Adrenal gland (tissue), 12 donors: ENCODE measurements around the gene IMMP2L. TPM values are rescaled to one million over a fixed set of nuclear protein-coding genes. Genes with fewer than 3 reads are reported as not detected.

ENCODE experiments used
- DNase-seq, 7 donors: peaks; one replicate each; pipeline ENCODE4 v3.0.0-alpha.2; 2019 to 2020
- H3K27ac ChIP-seq, 5 donors: fragments of 200-600 bp; sonication (generic) in 4 of 5; 1 replicate in 3 of 5; 2 replicates in 2 of 5; pipeline versions ENCODE4 v1.5.1 to v1.8.0; 2016 to 2020; ENCODE audit warnings: mild to moderate bottlenecking in 1 of 5
- H3K27me3 ChIP-seq: fragments of 200-600 bp; 2 replicates; pipeline ENCODE4 v1.8.0; 2021
- H3K36me3 ChIP-seq, 2 donors: fragments of 200-600 bp; replicated peaks in 1 of 2; 1 replicate in 1 of 2; 2 replicates in 1 of 2; pipeline versions ENCODE4 v1.5.1 to v1.8.0; 2018 to 2022
- H3K4me1 ChIP-seq, 2 donors: fragments of 200-600 bp; replicated peaks in 1 of 2; 1 replicate in 1 of 2; 2 replicates in 1 of 2; pipeline versions ENCODE4 v1.5.1 to v1.8.0; 2018 to 2021
- H3K4me3 ChIP-seq, 4 donors: fragments of 200-600 bp; sonication (generic) in 3 of 4; one replicate each; pipeline ENCODE4 v1.5.1; 2016 to 2018
- H3K9me3 ChIP-seq, 3 donors: fragments of 200-600 bp; sonication (generic) in 1 of 3; replicated peaks in 1 of 3; 1 replicate in 2 of 3; 2 replicates in 1 of 3; pipeline versions ENCODE4 v1.5.1 to v1.8.0; 2016 to 2021
- CTCF ChIP-seq, 6 experiments: fragments of 450-650 bp in 4 of 6; fragments of 200-600 bp in 2 of 6; sonication (generic) in 1 of 6; IDR thresholded peaks; 1 replicate in 5 of 6; 2 replicates in 1 of 6; pipeline versions ENCODE4 v1.5.1 to v1.8.0; 2016 to 2021; ENCODE audit warnings: antibody characterized with exemption in 6 of 6, mild to moderate bottlenecking in 2 of 6, moderate library complexity in 1 of 6
- POLR2A ChIP-seq, 2 donors: fragments of 450-650 bp; IDR thresholded peaks; one replicate each; pipeline ENCODE4 v1.6.1; 2017; ENCODE audit warnings: antibody characterized with exemption in 2 of 2, mild to moderate bottlenecking in 2 of 2, moderate library complexity in 1 of 2
- WGBS, 4 donors: extraction: QIAGEN DNeasy Blood & Tissue Kit in 2 of 4; methylation state at CpG; one replicate each; pipeline versions ENCODE4 v1.1.5 to v1.1.7; 2013 to 2017; 5-methylcytosine and 5-hydroxymethylcytosine counted together
- intact Hi-C, 2 donors: fragments of 100-400 bp; cut with DNase I; formaldehyde crosslinking; loops; one replicate each; pipeline versions ENCODE4 v1.14.1 to v1.15.0; 2022 to 2023
- polyA plus RNA-seq, 3 donors: library from polyadenylated mRNA; stranded (reverse); fragments of 200-250 nt in 2 of 3; fragments of 350-450 nt in 1 of 3; fragmentation: Illumina TruSeq in 1 of 3; extraction: RNeasy Lipid Tissue Mini Kit (QIAGEN cat#74804) in 1 of 3; gene quantifications; one replicate each; pipeline ENCODE4 v1.2.3, GENCODE V29; 2013 to 2014
- total RNA-seq, 9 donors: library from RNA; depleted of rRNA in 4 of 9; stranded (reverse); fragments of >200 nt in 4 of 9; fragments of 120-200 nt in 1 of 9; fragmentation: NEBNext Ultra II Directional in 1 of 9; extraction: Animal tissue kit (Norgen Biotek cat#: 25700) in 1 of 9; gene quantifications; one replicate each; pipeline versions ENCODE4 v1.1.0 to v1.2.4, GENCODE V29; 2013 to 2023
- donor health status: healthy with polysubstance abuse.
- donor health status: Bipolar disorder and iron deficiency.
- donor health status: DM: yes; HTN: yes; CAD: no.
- donor health status: DM: no; HTN: no; CAD: no.
- donor health status: DM: no; HTN: no; CAD: no.
- donor health status: DM: yes; HTN: yes; CAD: no.

IMMP2L gene
- total and polyA plus RNA-seq, 12 donors: 13.4 to 34.1 (median 25.3) TPM

DNA sequence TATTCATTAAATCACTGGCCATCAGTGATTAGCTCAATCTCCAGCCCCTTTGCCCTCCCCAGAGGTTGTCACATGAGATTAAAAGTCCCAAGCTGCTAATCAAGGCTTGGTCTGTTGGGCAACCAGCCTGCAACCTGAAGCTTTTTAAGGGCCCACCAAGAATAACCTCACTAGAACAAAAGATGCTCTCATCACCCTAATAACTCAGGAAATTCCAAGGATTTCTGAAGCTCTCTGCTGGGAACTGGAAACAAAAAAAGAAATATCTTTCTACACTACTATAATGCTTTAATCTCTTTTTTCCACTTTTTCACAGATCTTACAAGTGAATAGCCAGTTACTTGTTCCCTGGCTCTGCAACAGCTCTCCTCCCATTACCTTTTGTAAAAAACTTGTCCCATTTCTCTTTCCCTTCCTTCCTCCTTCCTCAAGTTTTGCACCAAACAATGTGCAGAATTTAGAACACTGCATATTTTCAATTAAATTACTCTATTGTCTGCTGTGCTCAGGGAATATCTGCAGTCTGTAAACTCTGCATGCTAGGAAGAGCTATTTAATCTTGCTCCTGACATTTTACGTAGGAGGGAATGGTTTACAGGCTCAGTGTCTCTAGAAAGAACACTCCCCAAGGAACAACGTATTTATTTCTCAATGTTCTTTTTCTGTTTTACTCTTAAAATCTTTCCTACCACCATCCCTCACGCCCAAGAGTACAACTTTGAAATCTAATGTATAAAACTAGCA, 169.1 kb downstream of the IMMP2L start:
- no peaks in the 10 kb centered on the region for H3K9me3 ChIP-seq
- intact Hi-C loops: no loop called here
- H3K4me1 ChIP-seq: no peaks in the 10 kb centered on the region
- DNase-seq: no peak
- whole genome bisulfite sequencing, 4 donors: 55 to 70% (median 63%) methylated on average over 3 of the region's 3 CpGs
- no peak overlapping the region for H3K4me3 ChIP-seq
- H3K27me3 ChIP-seq: no peaks in the 10 kb centered on the region
- no peaks in the 10 kb centered on the region for H3K36me3 ChIP-seq
- no peak for TF ChIP-seq POLR2A (IDR thresholded peaks at IDR 0.05)
- TF ChIP-seq CTCF (IDR thresholded peaks at IDR 0.05): no peak
- peak overlapping the region in 2 of 5 donors; percentile 19 to 60 for H3K27ac ChIP-seq

DNA sequence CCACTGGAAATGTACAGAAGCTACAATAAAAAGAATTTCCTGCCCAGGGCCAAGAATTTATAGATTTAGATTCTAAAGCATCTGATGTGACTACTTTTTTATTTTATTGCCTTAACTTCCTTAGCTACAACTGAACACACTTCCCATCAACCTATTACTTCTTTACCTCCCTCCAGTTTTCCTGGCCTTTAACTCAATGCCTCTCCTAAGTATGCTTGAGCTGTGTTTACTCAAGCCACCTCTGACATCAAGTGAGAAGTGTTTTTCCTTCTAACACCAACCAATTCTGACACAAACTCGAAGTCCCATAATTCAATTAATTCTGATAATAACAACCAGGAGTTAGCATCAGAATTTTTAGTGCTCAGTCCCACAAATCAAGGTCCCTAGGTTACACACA, 170.0 kb downstream of the IMMP2L start:
- WGBS, 4 donors: 71 to 83% (median 77%) methylated on average over 1 of the region's 1 CpG
- Histone ChIP-seq H3K27ac (peak overlapping the region in 1 of 5 donors; percentile 60), H3K4me3 (no peak overlapping the region), H3K9me3 (no peaks in the 10 kb centered on the region), H3K27me3 (no peaks in the 10 kb centered on the region), H3K4me1 (no peaks in the 10 kb centered on the region), H3K36me3 (no peaks in the 10 kb centered on the region)
- no peak for DNase-seq
- TF ChIP-seq POLR2A (IDR thresholded peaks at IDR 0.05): no peak
- no peak for TF ChIP-seq CTCF (IDR thresholded peaks at IDR 0.05)
- intact Hi-C loops: no loop called here

DNA sequence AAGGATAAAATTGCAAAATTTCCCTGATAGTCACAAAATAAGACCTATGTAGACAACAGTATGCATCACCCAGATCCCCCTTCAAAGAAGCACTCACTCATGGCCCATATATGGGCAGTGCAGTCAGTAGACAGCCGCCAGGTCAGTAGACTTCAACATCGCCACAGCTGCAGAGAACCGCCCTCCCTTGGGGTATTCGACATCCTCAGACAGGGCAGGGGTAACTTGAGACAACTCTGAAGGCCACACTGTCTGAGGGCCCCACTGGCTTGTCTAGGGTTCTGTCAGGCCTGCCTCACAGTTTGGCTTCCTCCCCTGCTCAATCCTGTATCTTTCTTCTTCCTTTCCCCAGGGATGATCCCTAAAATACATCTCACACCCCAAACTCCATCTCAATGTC, 172.3 kb downstream of the IMMP2L start:
- no peak overlapping the region for H3K27ac ChIP-seq
- no peak for DNase-seq
- H3K4me3 ChIP-seq: no peak overlapping the region
- H3K9me3 ChIP-seq: no peaks in the 10 kb centered on the region
- no peak for TF ChIP-seq CTCF (IDR thresholded peaks at IDR 0.05)
- TF ChIP-seq POLR2A (IDR thresholded peaks at IDR 0.05): no peak
- no peaks in the 10 kb centered on the region for H3K4me1 ChIP-seq
- H3K27me3 ChIP-seq: no peaks in the 10 kb centered on the region
- intact Hi-C loops: no loop called here
- WGBS, 4 donors: 85 to 98% (median 94%) methylated on average over 2 to 4 of the region's 4 CpGs
- H3K36me3 ChIP-seq: no peaks in the 10 kb centered on the region

- DNase-seq: no peak
- H3K4me3 ChIP-seq: no peak overlapping the region
- TF ChIP-seq CTCF (IDR thresholded peaks at IDR 0.05) (no peak), POLR2A (IDR thresholded peaks at IDR 0.05) (no peak)
- 54 to 79% (median 75%) methylated on average over 2 of the region's 2 CpGs for WGBS, 4 donors
- no peaks in the 10 kb centered on the region for H3K27me3 ChIP-seq
- no peak overlapping the region for H3K27ac ChIP-seq
- H3K9me3 ChIP-seq: no peaks in the 10 kb centered on the region
- no peaks in the 10 kb centered on the region for H3K36me3 ChIP-seq
- intact Hi-C loops: no loop called here
- H3K4me1 ChIP-seq: no peaks in the 10 kb centered on the region
Observed at GRCh38 chr7:111388912-111389311, 173.4 kb downstream of the IMMP2L start.
